Mucosa of stomach (tissue), 1 donor: Measurements from ENCODE around the gene ADD1.
"Not testable (repeated sequence)": the region's sequence is repeated elsewhere in the genome, so short reads cannot be mapped to it uniquely, and the experiment has no call there.

Experiments
- H3K27me3 ChIP-seq: one replicate; pipeline ENCODE4 v1.7.0; 2013; ENCODE audit warnings: mild to moderate bottlenecking, low read length; ENCODE audit not compliant: control insufficient read depth, insufficient read depth
- H3K36me3 ChIP-seq: one replicate; pipeline ENCODE4 v1.7.0; 2013; ENCODE audit warnings: low read length; ENCODE audit not compliant: control insufficient read depth, insufficient read depth
- H3K4me1 ChIP-seq: one replicate; pipeline ENCODE4 v1.7.0; 2013; ENCODE audit warnings: mild to moderate bottlenecking, low read length; ENCODE audit not compliant: control insufficient read depth, insufficient read depth
- H3K4me3 ChIP-seq: one replicate; pipeline ENCODE4 v1.7.0; 2013; ENCODE audit warnings: low read length
- H3K9ac ChIP-seq: one replicate; pipeline ENCODE4 v1.7.0; 2013; ENCODE audit warnings: mild to moderate bottlenecking, low read length, moderate library complexity
- H3K9me3 ChIP-seq: one replicate; pipeline ENCODE4 v1.7.0; 2013; ENCODE audit warnings: mild to moderate bottlenecking, low read length, moderate library complexity; ENCODE audit not compliant: control insufficient read depth
- donor health status: Pancreatic carcinoma.

The ADD1 gene

GRCh38 chr4:2934813-2935761 lies 91.4 kb downstream of the ADD1 start:
- Histone ChIP-seq H3K4me1 (peaks cover 55% of the 10 kb centered on the region), H3K36me3 (peaks cover 6% of the 10 kb centered on the region), H3K27me3 (no peaks in the 10 kb centered on the region), H3K9me3 (no peaks in the 10 kb centered on the region), H3K9ac (peak overlapping the region; percentile 92), H3K4me3 (peak overlapping the region; percentile 78)

GRCh38 chr4:2935762-2936743 lies 92.4 kb downstream of the ADD1 start:
- Histone ChIP-seq H3K27me3 (no peaks in the 10 kb centered on the region), H3K9ac (peak overlapping the region; percentile 92), H3K9me3 (no peaks in the 10 kb centered on the region), H3K4me1 (peaks cover 45% of the 10 kb centered on the region), H3K36me3 (peaks cover 10% of the 10 kb centered on the region), H3K4me3 (peak overlapping the region; percentile 78)

- Histone ChIP-seq H3K27me3 (no peaks in the 10 kb centered on the region), H3K4me1 (peaks cover 38% of the 10 kb centered on the region), H3K4me3 (no peak overlapping the region), H3K9ac (no peak overlapping the region), H3K9me3 (no peaks in the 10 kb centered on the region), H3K36me3 (peaks cover 17% of the 10 kb centered on the region)
Observed at GRCh38 chr4:2936773-2937145, 93.1 kb downstream of the ADD1 start.

- H3K9me3 ChIP-seq: no peaks in the 10 kb centered on the region
- H3K27me3 ChIP-seq: no peaks in the 10 kb centered on the region
- H3K36me3 ChIP-seq: peaks cover 17% of the 10 kb centered on the region
- peaks cover 36% of the 10 kb centered on the region for H3K4me1 ChIP-seq
- H3K4me3 ChIP-seq: no peak overlapping the region
- H3K9ac ChIP-seq: no peak overlapping the region
Observed at GRCh38 chr4:2937146-2937857, 93.7 kb downstream of the ADD1 start.

GRCh38 chr4:2937986-2938385 lies 94.3 kb downstream of the ADD1 start:
- Histone ChIP-seq H3K36me3 (peaks cover 17% of the 10 kb centered on the region), H3K9ac (no peak overlapping the region), H3K4me1 (peaks cover 36% of the 10 kb centered on the region), H3K27me3 (no peaks in the 10 kb centered on the region), H3K9me3 (no peaks in the 10 kb centered on the region), H3K4me3 (no peak overlapping the region)

GRCh38 chr4:2938411-2938810 lies 94.8 kb downstream of the ADD1 start:
- not testable (repeated sequence) for H3K9me3 ChIP-seq, H3K4me3 ChIP-seq, H3K9ac ChIP-seq, H3K27me3 ChIP-seq
- Histone ChIP-seq H3K4me1 (peaks cover 36% of the 10 kb centered on the region), H3K36me3 (peaks cover 17% of the 10 kb centered on the region)

- H3K4me1 ChIP-seq: peaks cover 32% of the 10 kb centered on the region
- no peaks in the 10 kb centered on the region for H3K9me3 ChIP-seq
- no peak overlapping the region for H3K9ac ChIP-seq
- no peaks in the 10 kb centered on the region for H3K27me3 ChIP-seq
- H3K36me3 ChIP-seq: peaks cover 17% of the 10 kb centered on the region
- H3K4me3 ChIP-seq: no peak overlapping the region
Observed at GRCh38 chr4:2938906-2939305, 95.3 kb downstream of the ADD1 start.

GRCh38 chr4:2939383-2940243 lies 96.0 kb downstream of the ADD1 start:
- Histone ChIP-seq H3K36me3 (peaks cover 17% of the 10 kb centered on the region), H3K4me1 (peaks cover 31% of the 10 kb centered on the region), H3K27me3 (no peaks in the 10 kb centered on the region), H3K9ac (no peak overlapping the region), H3K4me3 (no peak overlapping the region), H3K9me3 (no peaks in the 10 kb centered on the region)

- Histone ChIP-seq H3K36me3 (peaks cover 17% of the 10 kb centered on the region), H3K9ac (no peak overlapping the region), H3K4me1 (peaks cover 31% of the 10 kb centered on the region), H3K9me3 (no peaks in the 10 kb centered on the region), H3K4me3 (no peak overlapping the region), H3K27me3 (no peaks in the 10 kb centered on the region)
Observed at GRCh38 chr4:2940267-2941137, 96.9 kb downstream of the ADD1 start.

GRCh38 chr4:2941138-2942036 lies 97.7 kb downstream of the ADD1 start:
- H3K9ac ChIP-seq: no peak overlapping the region
- H3K4me1 ChIP-seq: peaks cover 28% of the 10 kb centered on the region
- H3K36me3 ChIP-seq: peaks cover 17% of the 10 kb centered on the region
- H3K4me3 ChIP-seq: no peak overlapping the region
- no peaks in the 10 kb centered on the region for H3K9me3 ChIP-seq
- no peaks in the 10 kb centered on the region for H3K27me3 ChIP-seq
